K562 (cell line): ENCODE measurements around the gene HPCAL1. TPM values are rescaled to one million over a fixed set of nuclear protein-coding genes. Genes with fewer than 3 reads are reported as not detected.

ENCODE experiments used
- ATAC-seq: fragments of 200-7000 bp; cut with Tn5 transposase; 3 replicates; pipeline ENCODE4 v1.9.1; 2020; ENCODE audit warnings: moderate library complexity
- BruUV-seq: library from RNA; stranded (reverse); fragments of 400-500 nt; replicated peaks from 2 replicates; lab custom pipeline; 2021; lab: Mats Ljungman, UMichigan
- CTCF ChIA-PET: fragments of 300-600 bp; formaldehyde crosslinking; extraction: SDS; loops from one replicate; lab custom pipeline; 2021; ENCODE audit warnings: low intra/inter-chr PET ratio; lab: Yijun Ruan, JAX
- POLR2A ChIA-PET: fragments of 300-600, 350-650 bp; sonication (Branson Sonifier 250); formaldehyde crosslinking; extraction: SDS; loops from one replicate; lab custom pipeline; 2021; ENCODE audit warnings: antibody characterized with exemption, inconsistent platforms; lab: Yijun Ruan, JAX
- DNase-seq, 4 experiments: peaks; one replicate each; pipeline versions ENCODE4 v3.0.0 to v3.0.0-alpha.2; 2011 to 2018; ENCODE audit warnings: low spot score in 3 of 4, mixed read lengths in 3 of 4; ENCODE audit errors: extremely low read depth in 1 of 4
- FAIRE-seq: peaks from 2 replicates; lab custom pipeline; 2011; peaks lifted over from hg19 to GRCh38; lab: Jason Lieb, UNC
- H2AFZ ChIP-seq: 2 replicates; pipeline ENCODE4 v1.6.0; 2011; ENCODE audit warnings: low read depth, low read length, control low read depth, inconsistent platforms
- H3K27ac ChIP-seq: fragments of 200-600 bp; 3 replicates; pipeline ENCODE4 v1.8.0; 2011; ENCODE audit warnings: low read depth, mild to moderate bottlenecking, control low read depth, inconsistent platforms, low read length, moderate library complexity, mixed read lengths; ENCODE audit errors: extremely low read depth
- H3K27me3 ChIP-seq, 2 experiments: fragments of 300-600 bp in 1 of 2; 2 replicates in 1 of 2; 3 replicates in 1 of 2; pipeline versions ENCODE4 v1.6.0 to v1.8.0; 2011; ENCODE audit warnings: inconsistent platforms in 2 of 2, low read length in 2 of 2, mild to moderate bottlenecking in 1 of 2, mixed read lengths in 1 of 2, moderate library complexity in 1 of 2; ENCODE audit not compliant: control insufficient read depth in 2 of 2, insufficient read depth in 2 of 2
- H3K36me3 ChIP-seq: fragments of 300-600 bp; 3 replicates; pipeline ENCODE4 v1.8.0; 2011; ENCODE audit warnings: mild to moderate bottlenecking, low read length, inconsistent platforms; ENCODE audit not compliant: control insufficient read depth, insufficient read depth
- H3K4me1 ChIP-seq, 2 experiments: fragments of 200-600 bp in 1 of 2; replicated peaks in 1 of 2; 2 replicates in 1 of 2; 3 replicates in 1 of 2; pipeline versions ENCODE4 v1.5.1 to v1.8.0; 2011; ENCODE audit warnings: inconsistent platforms in 2 of 2, low read length in 2 of 2, mild to moderate bottlenecking in 1 of 2, mixed read lengths in 1 of 2, moderate library complexity in 1 of 2; ENCODE audit not compliant: control insufficient read depth in 2 of 2, insufficient read depth in 2 of 2
- H3K4me2 ChIP-seq: 2 replicates; pipeline ENCODE4 v1.6.1; 2011; ENCODE audit warnings: low read length, control low read depth, inconsistent platforms, mixed read lengths; ENCODE audit not compliant: insufficient read depth
- H3K4me3 ChIP-seq: fragments of 200-600 bp; sonication (generic), shearing (Covaris generic); 2 replicates; pipeline ENCODE4 v1.5.1; 2016; ENCODE audit warnings: control low read depth, inconsistent platforms
- H3K79me2 ChIP-seq: fragments of 200-600 bp; 3 replicates; pipeline ENCODE4 v1.8.0; 2011; ENCODE audit warnings: low read length, inconsistent platforms; ENCODE audit not compliant: control insufficient read depth, insufficient read depth
- H3K9ac ChIP-seq, 2 experiments: 2 replicates each; pipeline versions ENCODE4 v1.6.0 to v1.6.1; 2011; ENCODE audit warnings: low read depth in 2 of 2, low read length in 2 of 2, control low read depth in 1 of 2, inconsistent platforms in 1 of 2, mild to moderate bottlenecking in 1 of 2, mixed read lengths in 1 of 2; ENCODE audit not compliant: insufficient read depth in 1 of 2
- H3K9me1 ChIP-seq: one replicate; pipeline ENCODE4 v1.6.0; 2011; ENCODE audit warnings: inconsistent platforms, mild to moderate bottlenecking, low read length, moderate library complexity; ENCODE audit not compliant: control insufficient read depth, insufficient read depth
- H3K9me3 ChIP-seq: replicated peaks from 2 replicates; pipeline ENCODE4 v1.5.1; 2011; ENCODE audit warnings: low read depth, low read length, inconsistent platforms; ENCODE audit not compliant: control insufficient read depth, insufficient read depth
- H4K20me1 ChIP-seq: replicated peaks from 2 replicates; pipeline ENCODE4 v1.6.1; 2011; ENCODE audit warnings: low read length, inconsistent platforms, mixed read lengths; ENCODE audit not compliant: control insufficient read depth, insufficient read depth
- FOXP1 ChIP-seq: sonication (generic); formaldehyde crosslinking; IDR thresholded peaks from 2 replicates; pipeline ENCODE4 v1.8.0; 2022; ENCODE audit warnings: mild to moderate bottlenecking, missing genetic modification reagents
- KLF10 ChIP-seq: fragments of 250-450 bp; sonication (Bioruptor Pico); IDR thresholded peaks from 2 replicates; pipeline ENCODE4 v1.6.1; 2021; ENCODE audit warnings: matching md5 sums
- MCM2 ChIP-seq: fragments of 450-650 bp; IDR thresholded peaks from 2 replicates; pipeline ENCODE4 v1.6.1; 2017; ENCODE audit warnings: low read depth, mild to moderate bottlenecking
- NFATC3 ChIP-seq: fragments of 450-650 bp; IDR thresholded peaks from 2 replicates; pipeline ENCODE4 v1.6.1; 2017; ENCODE audit warnings: mild to moderate bottlenecking
- ZFPM2 ChIP-seq: fragments of 250-450 bp; sonication (Bioruptor Pico); IDR thresholded peaks from 2 replicates; pipeline ENCODE4 v1.5.1; 2022; ENCODE audit warnings: mild to moderate bottlenecking
- ZNF384 ChIP-seq: IDR thresholded peaks from 2 replicates; pipeline ENCODE4 v1.6.1; 2012; ENCODE audit warnings: low read depth, low read length, improper control_type of control experiment
- ZNF511 ChIP-seq: sonication (generic); formaldehyde crosslinking; IDR thresholded peaks from 2 replicates; pipeline ENCODE4 v1.8.0; 2022; ENCODE audit warnings: mild to moderate bottlenecking, missing genetic modification reagents
- ZNF583 ChIP-seq: fragments of 250-450 bp; sonication (Bioruptor Pico); IDR thresholded peaks from 2 replicates; pipeline ENCODE4 v1.4.0; 2020
- WGBS: fragments of 100-300 bp; shearing (Covaris generic); methylation state at CpG from one replicate; pipeline ENCODE4 v1.1.6; 2016; ENCODE audit warnings: low coverage, mixed read lengths; ENCODE audit not compliant: insufficient coverage; ENCODE audit errors: missing lambda C conversion rate; 5-methylcytosine and 5-hydroxymethylcytosine counted together
- in situ Hi-C: fragments of 300-500 bp; cut with MboI; formaldehyde crosslinking; loops from 4 replicates; pipeline ENCODE4 v1.15.0; 2018; ENCODE audit warnings: inconsistent platforms, mixed read lengths
- intact Hi-C: fragments of 100-400 bp; cut with micrococcal nuclease; formaldehyde crosslinking; loops from 2 replicates; pipeline ENCODE4 v1.14.2; 2022
- polyA plus RNA-seq, 8 experiments: library from polyadenylated mRNA; depleted of rRNA in 4 of 8; stranded (reverse) in 5 of 8; unstranded in 3 of 8; fragments of >200 nt; fragmentation: Nextera tagmentation in 2 of 8; fragmentation: Illumina TruSeq in 1 of 8; extraction: Ambion mirVana in 2 of 8; extraction: Trizol in 1 of 8; gene quantifications; 2 replicates each; pipeline versions ENCODE4 v1.2.1 to v1.2.3, GENCODE V29; 2011 to 2014; ENCODE audit warnings: inconsistent platforms in 1 of 8, missing spikeins in 1 of 8
- total RNA-seq, 7 experiments: library from RNA; depleted of rRNA in 6 of 7; stranded (reverse); fragments of >200 nt in 6 of 7; fragmentation: Illumina TruSeq in 2 of 7; extraction: Trizol in 2 of 7; gene quantifications; 2 replicates each; pipeline versions ENCODE4 v1.2.1 to v1.2.3, GENCODE V29; 2011 to 2021; ENCODE audit warnings: low replicate concordance in 1 of 7
- TF ChIP-seq, protein P1 (sequence below): fragments of 450-650 bp; IDR thresholded peaks from 2 replicates; pipeline ENCODE4 v1.6.1; 2017; ENCODE audit warnings: mild to moderate bottlenecking, moderate library complexity
- TF ChIP-seq, protein P2 (sequence below): sonication (generic); formaldehyde crosslinking; IDR thresholded peaks from 2 replicates; pipeline ENCODE4 v1.8.0; 2022; ENCODE audit warnings: missing genetic modification reagents, mild to moderate bottlenecking, moderate library complexity, borderline replicate concordance
- TF ChIP-seq, protein P3 (sequence below): sonication (generic); formaldehyde crosslinking; IDR thresholded peaks from 2 replicates; pipeline ENCODE4 v1.8.1; 2023; ENCODE audit warnings: missing genetic modification reagents, mild to moderate bottlenecking, borderline replicate concordance
- TF ChIP-seq, protein P4 (sequence below): fragments of 450-650 bp; IDR thresholded peaks from 2 replicates; pipeline ENCODE4 v1.6.1; 2018; ENCODE audit not compliant: partially characterized antibody

HPCAL1 gene
- total and polyA plus RNA-seq, 9 of the 15 experiments (the other 6 are each of a cell fraction or from before 2014, with no cell fraction given) = 2.7 to 65.5 (median 23.9) TPM

DNA sequence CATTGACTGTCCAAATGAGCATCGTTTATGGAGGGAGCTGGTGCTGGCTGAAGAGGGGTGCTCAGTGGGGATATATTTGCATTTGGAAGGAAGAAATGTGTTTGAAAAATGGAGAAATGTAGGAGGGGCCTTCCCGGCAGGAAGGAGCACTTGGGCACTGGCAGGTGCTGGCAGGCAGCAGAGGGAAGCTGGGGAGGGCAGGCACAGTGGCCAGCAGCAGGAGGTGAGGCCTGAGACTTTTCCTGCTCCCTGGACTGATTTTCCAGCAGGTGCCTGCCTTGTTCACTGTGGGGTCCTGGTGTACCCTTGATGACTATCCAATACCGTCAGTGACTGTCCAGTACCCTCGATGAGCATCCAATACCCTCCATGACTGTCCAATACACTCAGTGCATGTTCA lies 20.8 kb upstream of the HPCAL1 start:
- Histone ChIP-seq H3K9me3 (no peaks in the 10 kb centered on the region), H3K79me2 (no peaks in the 10 kb centered on the region; the same call in 2 of the 3 replicates), H3K4me1 (peaks cover 54 to 68% of the 10 kb centered on the region in 2 experiments), H3K9ac (no peak overlapping the region), H3K4me2 (no peak overlapping the region), H3K36me3 (no peaks in the 10 kb centered on the region), H3K4me3 (no peak overlapping the region), H3K27ac (no peak overlapping the region), H2AFZ (no peak overlapping the region), H3K9me1 (no peaks in the 10 kb centered on the region), H3K27me3 (no peaks in the 10 kb centered on the region), H4K20me1 (no peaks in the 10 kb centered on the region)
- POLR2A ChIA-PET = interaction anchor here (0.7 kb wide), 2 partner anchors 14 to 221 kb away, joined by 3 read pairs; no protein-coding TSS in a partner anchor
- in situ Hi-C loops (no loop called here), intact Hi-C loops (no loop called here)
- 46% methylated on average over 4 of the region's 4 CpGs for WGBS
- CTCF ChIA-PET = no interaction called here
- no TSS peak for BruUV-seq
- FAIRE-seq = no peak
- no peak for ATAC-seq
- DNase-seq = no peak
- TF ChIP-seq ZFPM2 (CRISPR knock-in tag) = no peak
- TF ChIP-seq, protein P1, sequence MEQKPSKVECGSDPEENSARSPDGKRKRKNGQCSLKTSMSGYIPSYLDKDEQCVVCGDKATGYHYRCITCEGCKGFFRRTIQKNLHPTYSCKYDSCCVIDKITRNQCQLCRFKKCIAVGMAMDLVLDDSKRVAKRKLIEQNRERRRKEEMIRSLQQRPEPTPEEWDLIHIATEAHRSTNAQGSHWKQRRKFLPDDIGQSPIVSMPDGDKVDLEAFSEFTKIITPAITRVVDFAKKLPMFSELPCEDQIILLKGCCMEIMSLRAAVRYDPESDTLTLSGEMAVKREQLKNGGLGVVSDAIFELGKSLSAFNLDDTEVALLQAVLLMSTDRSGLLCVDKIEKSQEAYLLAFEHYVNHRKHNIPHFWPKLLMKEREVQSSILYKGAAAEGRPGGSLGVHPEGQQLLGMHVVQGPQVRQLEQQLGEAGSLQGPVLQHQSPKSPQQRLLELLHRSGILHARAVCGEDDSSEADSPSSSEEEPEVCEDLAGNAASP = no peak
- no peak for TF ChIP-seq KLF10 (CRISPR knock-in tag)
- TF ChIP-seq NFATC3 = no peak
- TF ChIP-seq ZNF511 (CRISPR knock-in tag) = no peak
- TF ChIP-seq ZNF583 (CRISPR knock-in tag) = no peak
- TF ChIP-seq, protein P2, sequence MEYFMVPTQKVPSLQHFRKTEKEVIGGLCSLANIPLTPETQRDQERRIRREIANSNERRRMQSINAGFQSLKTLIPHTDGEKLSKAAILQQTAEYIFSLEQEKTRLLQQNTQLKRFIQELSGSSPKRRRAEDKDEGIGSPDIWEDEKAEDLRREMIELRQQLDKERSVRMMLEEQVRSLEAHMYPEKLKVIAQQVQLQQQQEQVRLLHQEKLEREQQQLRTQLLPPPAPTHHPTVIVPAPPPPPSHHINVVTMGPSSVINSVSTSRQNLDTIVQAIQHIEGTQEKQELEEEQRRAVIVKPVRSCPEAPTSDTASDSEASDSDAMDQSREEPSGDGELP (CRISPR knock-in tag) = no peak
- TF ChIP-seq, protein P3, sequence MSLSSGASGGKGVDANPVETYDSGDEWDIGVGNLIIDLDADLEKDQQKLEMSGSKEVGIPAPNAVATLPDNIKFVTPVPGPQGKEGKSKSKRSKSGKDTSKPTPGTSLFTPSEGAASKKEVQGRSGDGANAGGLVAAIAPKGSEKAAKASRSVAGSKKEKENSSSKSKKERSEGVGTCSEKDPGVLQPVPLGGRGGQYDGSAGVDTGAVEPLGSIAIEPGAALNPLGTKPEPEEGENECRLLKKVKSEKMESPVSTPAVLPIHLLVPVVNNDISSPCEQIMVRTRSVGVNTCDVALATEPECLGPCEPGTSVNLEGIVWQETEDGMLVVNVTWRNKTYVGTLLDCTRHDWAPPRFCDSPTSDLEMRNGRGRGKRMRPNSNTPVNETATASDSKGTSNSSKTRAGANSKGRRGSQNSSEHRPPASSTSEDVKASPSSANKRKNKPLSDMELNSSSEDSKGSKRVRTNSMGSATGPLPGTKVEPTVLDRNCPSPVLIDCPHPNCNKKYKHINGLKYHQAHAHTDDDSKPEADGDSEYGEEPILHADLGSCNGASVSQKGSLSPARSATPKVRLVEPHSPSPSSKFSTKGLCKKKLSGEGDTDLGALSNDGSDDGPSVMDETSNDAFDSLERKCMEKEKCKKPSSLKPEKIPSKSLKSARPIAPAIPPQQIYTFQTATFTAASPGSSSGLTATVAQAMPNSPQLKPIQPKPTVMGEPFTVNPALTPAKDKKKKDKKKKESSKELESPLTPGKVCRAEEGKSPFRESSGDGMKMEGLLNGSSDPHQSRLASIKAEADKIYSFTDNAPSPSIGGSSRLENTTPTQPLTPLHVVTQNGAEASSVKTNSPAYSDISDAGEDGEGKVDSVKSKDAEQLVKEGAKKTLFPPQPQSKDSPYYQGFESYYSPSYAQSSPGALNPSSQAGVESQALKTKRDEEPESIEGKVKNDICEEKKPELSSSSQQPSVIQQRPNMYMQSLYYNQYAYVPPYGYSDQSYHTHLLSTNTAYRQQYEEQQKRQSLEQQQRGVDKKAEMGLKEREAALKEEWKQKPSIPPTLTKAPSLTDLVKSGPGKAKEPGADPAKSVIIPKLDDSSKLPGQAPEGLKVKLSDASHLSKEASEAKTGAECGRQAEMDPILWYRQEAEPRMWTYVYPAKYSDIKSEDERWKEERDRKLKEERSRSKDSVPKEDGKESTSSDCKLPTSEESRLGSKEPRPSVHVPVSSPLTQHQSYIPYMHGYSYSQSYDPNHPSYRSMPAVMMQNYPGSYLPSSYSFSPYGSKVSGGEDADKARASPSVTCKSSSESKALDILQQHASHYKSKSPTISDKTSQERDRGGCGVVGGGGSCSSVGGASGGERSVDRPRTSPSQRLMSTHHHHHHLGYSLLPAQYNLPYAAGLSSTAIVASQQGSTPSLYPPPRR = no peak
- no peak for TF ChIP-seq ZNF384
- TF ChIP-seq, protein P4, sequence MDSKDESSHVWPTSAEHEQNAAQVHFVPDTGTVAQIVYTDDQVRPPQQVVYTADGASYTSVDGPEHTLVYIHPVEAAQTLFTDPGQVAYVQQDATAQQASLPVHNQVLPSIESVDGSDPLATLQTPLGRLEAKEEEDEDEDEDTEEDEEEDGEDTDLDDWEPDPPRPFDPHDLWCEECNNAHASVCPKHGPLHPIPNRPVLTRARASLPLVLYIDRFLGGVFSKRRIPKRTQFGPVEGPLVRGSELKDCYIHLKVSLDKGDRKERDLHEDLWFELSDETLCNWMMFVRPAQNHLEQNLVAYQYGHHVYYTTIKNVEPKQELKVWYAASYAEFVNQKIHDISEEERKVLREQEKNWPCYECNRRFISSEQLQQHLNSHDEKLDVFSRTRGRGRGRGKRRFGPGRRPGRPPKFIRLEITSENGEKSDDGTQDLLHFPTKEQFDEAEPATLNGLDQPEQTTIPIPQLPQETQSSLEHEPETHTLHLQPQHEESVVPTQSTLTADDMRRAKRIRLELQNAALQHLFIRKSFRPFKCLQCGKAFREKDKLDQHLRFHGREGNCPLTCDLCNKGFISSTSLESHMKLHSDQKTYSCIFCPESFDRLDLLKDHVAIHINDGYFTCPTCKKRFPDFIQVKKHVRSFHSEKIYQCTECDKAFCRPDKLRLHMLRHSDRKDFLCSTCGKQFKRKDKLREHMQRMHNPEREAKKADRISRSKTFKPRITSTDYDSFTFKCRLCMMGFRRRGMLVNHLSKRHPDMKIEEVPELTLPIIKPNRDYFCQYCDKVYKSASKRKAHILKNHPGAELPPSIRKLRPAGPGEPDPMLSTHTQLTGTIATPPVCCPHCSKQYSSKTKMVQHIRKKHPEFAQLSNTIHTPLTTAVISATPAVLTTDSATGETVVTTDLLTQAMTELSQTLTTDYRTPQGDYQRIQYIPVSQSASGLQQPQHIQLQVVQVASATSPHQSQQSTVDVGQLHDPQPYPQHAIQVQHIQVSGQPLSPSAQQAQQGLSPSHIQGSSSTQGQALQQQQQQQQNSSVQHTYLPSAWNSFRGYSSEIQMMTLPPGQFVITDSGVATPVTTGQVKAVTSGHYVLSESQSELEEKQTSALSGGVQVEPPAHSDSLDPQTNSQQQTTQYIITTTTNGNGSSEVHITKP = no peak
- TF ChIP-seq FOXP1 (CRISPR knock-in tag) = no peak
- TF ChIP-seq MCM2 = no peak
